Type B pancreatic cell (in vitro differentiated cells): ENCODE measurements around the gene GUK1. TPM values are rescaled to one million over a fixed set of nuclear protein-coding genes. Genes with fewer than 3 reads are reported as not detected.

ENCODE experiments used
- DNase-seq: peaks from one replicate; pipeline ENCODE4 v3.0.0; 2021; ENCODE audit warnings: mixed read lengths; ENCODE audit not compliant: unreplicated experiment; ENCODE audit errors: extremely low spot score
- H3K27ac Mint-ChIP-seq: 2 replicates; pipeline ENCODE4 v1.8.0; 2021; ENCODE audit warnings: mild to moderate bottlenecking, mixed read lengths
- H3K27me3 Mint-ChIP-seq: 2 replicates; pipeline ENCODE4 v1.8.0; 2021; ENCODE audit warnings: mixed read lengths
- H3K36me3 Mint-ChIP-seq: 2 replicates; pipeline ENCODE4 v1.8.0; 2021; ENCODE audit warnings: mixed read lengths
- H3K4me1 Mint-ChIP-seq: one replicate; pipeline ENCODE4 v1.8.0; 2021; ENCODE audit warnings: mixed read lengths; ENCODE audit not compliant: unreplicated experiment
- H3K4me3 Mint-ChIP-seq: 2 replicates; pipeline ENCODE4 v1.8.0; 2021; ENCODE audit warnings: mild to moderate bottlenecking, mixed read lengths
- H3K9me3 Mint-ChIP-seq: 2 replicates; pipeline ENCODE4 v1.8.0; 2021; ENCODE audit warnings: mixed read lengths
- CTCF ChIP-seq: fragments of 200-600 bp; sonication (generic); conservative IDR thresholded peaks from 2 replicates; pipeline ENCODE4 v1.5.0; 2021; ENCODE audit warnings: antibody characterized with exemption, mild to moderate bottlenecking
- total RNA-seq: library from RNA; stranded (reverse); gene quantifications from 2 replicates; pipeline ENCODE4 v1.2.1, GENCODE V29; 2021; ENCODE audit warnings: low replicate concordance

Gene GUK1
- total RNA-seq, 1 donor from 2014 or later: 133 TPM

- peak; percentile 97 for TF ChIP-seq CTCF
- peak; percentile 100 for DNase-seq
- no peaks in the 10 kb centered on the region for H3K36me3 Mint-ChIP-seq
- H3K9me3 Mint-ChIP-seq: no peaks in the 10 kb centered on the region
- H3K27ac Mint-ChIP-seq: peak within 1 kb of the TSS; percentile 99
- H3K4me3 Mint-ChIP-seq: peak within 1 kb of the TSS; percentile 97
- H3K4me1 Mint-ChIP-seq: peaks cover 9% of the 10 kb centered on the region
- H3K27me3 Mint-ChIP-seq: no peaks in the 10 kb centered on the region
Measured at GRCh38 chr1:228165372-228166169, 25.5 kb downstream of the GUK1 start, which contains the start of gene IBA57. Gene IBA57, plus strand, starts transcription at chr1:228165804. Its CDS starts 13 bp downstream, at chr1:228165817.

GRCh38 chr1:228166170-228166936 is 26.3 kb downstream of the GUK1 start:
- DNase-seq: no peak
- Mint-ChIP-seq H3K9me3 (no peaks in the 10 kb centered on the region), H3K36me3 (no peaks in the 10 kb centered on the region), H3K27me3 (no peaks in the 10 kb centered on the region), H3K4me3 (peak overlapping the region; percentile 88), H3K27ac (peak overlapping the region; percentile 99), H3K4me1 (peaks cover 9% of the 10 kb centered on the region)
- TF ChIP-seq CTCF: no peak

- H3K36me3 Mint-ChIP-seq: no peaks in the 10 kb centered on the region
- no peak for DNase-seq
Measured at GRCh38 chr1:228168563-228169270, 28.6 kb downstream of the GUK1 start.

GRCh38 chr1:228169345-228169744 is 29.3 kb downstream of the GUK1 start:
- TF ChIP-seq CTCF: no peak
- Mint-ChIP-seq H3K4me3 (peak overlapping the region; percentile 2), H3K9me3 (no peaks in the 10 kb centered on the region), H3K27me3 (no peaks in the 10 kb centered on the region), H3K36me3 (no peaks in the 10 kb centered on the region), H3K4me1 (peaks cover 9% of the 10 kb centered on the region), H3K27ac (peak overlapping the region; percentile 66)
- DNase-seq: no peak

More at GRCh38 chr1:228168563-228169270, 28.6 kb downstream of the GUK1 start:
- TF ChIP-seq CTCF: no peak
- Mint-ChIP-seq H3K9me3 (no peaks in the 10 kb centered on the region), H3K27ac (peak overlapping the region; percentile 66), H3K4me1 (peaks cover 9% of the 10 kb centered on the region), H3K27me3 (no peaks in the 10 kb centered on the region), H3K4me3 (no peak overlapping the region)

- Mint-ChIP-seq H3K27ac (no peak overlapping the region), H3K36me3 (no peaks in the 10 kb centered on the region), H3K9me3 (no peaks in the 10 kb centered on the region), H3K4me1 (peaks cover 9% of the 10 kb centered on the region), H3K27me3 (no peaks in the 10 kb centered on the region), H3K4me3 (no peak overlapping the region)
- no peak for DNase-seq
- no peak for TF ChIP-seq CTCF
Measured at GRCh38 chr1:228170666-228171065, 30.6 kb downstream of the GUK1 start.
